Ovary (tissue), 3 donors: ENCODE data around the gene TMEM145.

ENCODE experiments used
- EP300 ChIP-seq: sonication (generic); formaldehyde crosslinking; IDR thresholded peaks from one replicate; pipeline ENCODE4 v1.6.1; 2017; ENCODE audit warnings: antibody characterized with exemption
- POLR2A ChIP-seq: fragments of 450-650 bp; IDR thresholded peaks from one replicate; pipeline ENCODE4 v1.6.1; 2017; ENCODE audit warnings: antibody characterized with exemption, mild to moderate bottlenecking, moderate library complexity
- TF ChIP-seq, protein P1 (sequence below), 3 donors: fragments of 450-650 bp in 2 of 3; fragments of 200-600 bp in 1 of 3; IDR thresholded peaks; one replicate each; pipeline versions ENCODE4 v1.5.1 to v1.8.0; 2016 to 2022; ENCODE audit warnings: antibody characterized with exemption in 3 of 3, mild to moderate bottlenecking in 1 of 3
- donor health status: DM: no; HTN: no; CAD: no.

DNA sequence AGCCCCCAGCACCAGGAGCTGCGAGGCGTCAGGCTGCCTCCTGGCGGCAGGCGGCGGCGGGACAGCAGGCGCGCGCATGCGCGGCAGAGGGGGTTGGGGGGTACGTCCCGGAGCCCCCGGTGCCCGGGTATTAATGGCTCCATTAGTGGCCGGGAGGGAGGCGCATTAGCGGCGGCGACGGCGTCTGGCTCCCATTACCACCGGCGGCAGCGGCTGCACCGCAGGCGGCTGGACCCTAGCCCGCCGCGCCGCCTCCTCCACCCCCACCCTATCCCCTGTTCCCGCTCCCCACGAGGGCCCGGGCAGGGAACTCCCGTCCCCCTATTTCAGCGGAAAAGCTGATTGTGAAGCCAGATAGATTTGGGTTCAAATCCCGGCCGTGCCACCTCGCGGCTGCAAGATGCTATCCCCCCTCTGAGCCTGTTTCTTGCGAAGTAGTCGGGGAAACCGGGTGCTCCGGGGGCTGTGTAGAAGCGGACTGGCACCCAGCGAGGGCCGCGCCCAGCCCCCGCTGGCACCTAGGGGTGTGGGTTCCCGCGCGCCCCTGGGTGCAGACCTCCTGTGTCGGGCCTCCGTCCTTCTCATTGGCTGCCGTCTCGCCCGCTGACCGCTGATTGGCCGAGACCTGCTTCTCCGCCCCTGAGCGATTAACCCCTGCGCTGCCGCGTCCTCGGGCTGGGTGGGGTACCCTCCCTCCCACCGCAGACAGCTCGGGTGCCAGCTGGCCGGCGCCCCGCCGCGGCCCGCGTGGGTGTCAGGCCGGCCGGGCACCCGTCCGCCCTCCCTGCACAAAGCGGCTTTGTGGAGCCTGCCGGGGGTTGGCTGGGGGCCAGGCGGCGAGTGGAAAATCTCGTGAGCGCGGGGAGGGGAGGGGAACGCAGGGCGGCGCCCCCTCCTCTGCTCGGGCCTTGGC, 33.0 kb upstream of the TMEM145 start:
- TF ChIP-seq POLR2A (peak; percentile 55), EP300 (no peak)
- TF ChIP-seq, protein P1, sequence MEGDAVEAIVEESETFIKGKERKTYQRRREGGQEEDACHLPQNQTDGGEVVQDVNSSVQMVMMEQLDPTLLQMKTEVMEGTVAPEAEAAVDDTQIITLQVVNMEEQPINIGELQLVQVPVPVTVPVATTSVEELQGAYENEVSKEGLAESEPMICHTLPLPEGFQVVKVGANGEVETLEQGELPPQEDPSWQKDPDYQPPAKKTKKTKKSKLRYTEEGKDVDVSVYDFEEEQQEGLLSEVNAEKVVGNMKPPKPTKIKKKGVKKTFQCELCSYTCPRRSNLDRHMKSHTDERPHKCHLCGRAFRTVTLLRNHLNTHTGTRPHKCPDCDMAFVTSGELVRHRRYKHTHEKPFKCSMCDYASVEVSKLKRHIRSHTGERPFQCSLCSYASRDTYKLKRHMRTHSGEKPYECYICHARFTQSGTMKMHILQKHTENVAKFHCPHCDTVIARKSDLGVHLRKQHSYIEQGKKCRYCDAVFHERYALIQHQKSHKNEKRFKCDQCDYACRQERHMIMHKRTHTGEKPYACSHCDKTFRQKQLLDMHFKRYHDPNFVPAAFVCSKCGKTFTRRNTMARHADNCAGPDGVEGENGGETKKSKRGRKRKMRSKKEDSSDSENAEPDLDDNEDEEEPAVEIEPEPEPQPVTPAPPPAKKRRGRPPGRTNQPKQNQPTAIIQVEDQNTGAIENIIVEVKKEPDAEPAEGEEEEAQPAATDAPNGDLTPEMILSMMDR (IDR thresholded peaks at IDR 0.05), result peak; percentile 96 to 98 (median 96)
